ENCODE measurements around the gene HMGN1.
A peak's percentile ranks its signal among the peaks of the same experiment; 100 is the strongest.

Gene HMGN1

GRCh38 chr21:39374046-39374445 lies 25.2 kb upstream of the HMGN1 start:
- TF ChIP-seq, protein P1, sequence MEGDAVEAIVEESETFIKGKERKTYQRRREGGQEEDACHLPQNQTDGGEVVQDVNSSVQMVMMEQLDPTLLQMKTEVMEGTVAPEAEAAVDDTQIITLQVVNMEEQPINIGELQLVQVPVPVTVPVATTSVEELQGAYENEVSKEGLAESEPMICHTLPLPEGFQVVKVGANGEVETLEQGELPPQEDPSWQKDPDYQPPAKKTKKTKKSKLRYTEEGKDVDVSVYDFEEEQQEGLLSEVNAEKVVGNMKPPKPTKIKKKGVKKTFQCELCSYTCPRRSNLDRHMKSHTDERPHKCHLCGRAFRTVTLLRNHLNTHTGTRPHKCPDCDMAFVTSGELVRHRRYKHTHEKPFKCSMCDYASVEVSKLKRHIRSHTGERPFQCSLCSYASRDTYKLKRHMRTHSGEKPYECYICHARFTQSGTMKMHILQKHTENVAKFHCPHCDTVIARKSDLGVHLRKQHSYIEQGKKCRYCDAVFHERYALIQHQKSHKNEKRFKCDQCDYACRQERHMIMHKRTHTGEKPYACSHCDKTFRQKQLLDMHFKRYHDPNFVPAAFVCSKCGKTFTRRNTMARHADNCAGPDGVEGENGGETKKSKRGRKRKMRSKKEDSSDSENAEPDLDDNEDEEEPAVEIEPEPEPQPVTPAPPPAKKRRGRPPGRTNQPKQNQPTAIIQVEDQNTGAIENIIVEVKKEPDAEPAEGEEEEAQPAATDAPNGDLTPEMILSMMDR (IDR thresholded peaks at IDR 0.05; ENCODE audit: low read depth, low read length), result no peak
- TF ChIP-seq MYC (IDR thresholded peaks at IDR 0.05; ENCODE audit: low read depth, low read length), result 0 out of 2 replicates have a peak, but pooled peaks have one; percentile 5
- H3K4me3 ChIP-seq (ENCODE audit: low read depth, low read length), result no peak overlapping the region
- no peak for DNase-seq (ENCODE audit: low read depth)

- DNase-seq (ENCODE audit: low read depth), result peak; percentile 72
These were observed 24.7 kb upstream of the HMGN1 start for GRCh38 chr21:39373634-39374033.

GRCh38 chr21:39369896-39370288 lies 21.0 kb upstream of the HMGN1 start:
- peak overlapping the region; percentile 17 for H3K4me3 ChIP-seq (ENCODE audit: low read depth, low read length)
- peak; percentile 48 for DNase-seq (ENCODE audit: low read depth)

More at GRCh38 chr21:39373634-39374033, 24.7 kb upstream of the HMGN1 start:
- no peak overlapping the region for H3K4me3 ChIP-seq (ENCODE audit: low read depth, low read length)
- TF ChIP-seq MYC (IDR thresholded peaks at IDR 0.05; ENCODE audit: low read depth, low read length), result peak; percentile 60; the same call in 1 of the 2 replicates
- TF ChIP-seq, protein P1 (IDR thresholded peaks at IDR 0.05; ENCODE audit: low read depth, low read length), result no peak
- TF ChIP-seq, protein P2, sequence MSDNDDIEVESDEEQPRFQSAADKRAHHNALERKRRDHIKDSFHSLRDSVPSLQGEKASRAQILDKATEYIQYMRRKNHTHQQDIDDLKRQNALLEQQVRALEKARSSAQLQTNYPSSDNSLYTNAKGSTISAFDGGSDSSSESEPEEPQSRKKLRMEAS (IDR thresholded peaks at IDR 0.05; ENCODE audit: low read depth, low read length), result peak; percentile 72

- TF ChIP-seq MYC (IDR thresholded peaks at IDR 0.05; ENCODE audit: low read depth, low read length) (no peak), POLR2A (IDR thresholded peaks at IDR 0.05; ENCODE audit: extremely low read depth, insufficient read length) (no peak)
- TF ChIP-seq, protein P1 (IDR thresholded peaks at IDR 0.05; ENCODE audit: low read depth, low read length), result no peak
- TF ChIP-seq, protein P2 (IDR thresholded peaks at IDR 0.05; ENCODE audit: low read depth, low read length), result no peak
- no peak for DNase-seq (ENCODE audit: low read depth)
- no peak overlapping the region for H3K4me3 ChIP-seq (ENCODE audit: low read depth, low read length)
These were observed 18.9 kb upstream of the HMGN1 start for GRCh38 chr21:39367783-39368182.

DNA sequence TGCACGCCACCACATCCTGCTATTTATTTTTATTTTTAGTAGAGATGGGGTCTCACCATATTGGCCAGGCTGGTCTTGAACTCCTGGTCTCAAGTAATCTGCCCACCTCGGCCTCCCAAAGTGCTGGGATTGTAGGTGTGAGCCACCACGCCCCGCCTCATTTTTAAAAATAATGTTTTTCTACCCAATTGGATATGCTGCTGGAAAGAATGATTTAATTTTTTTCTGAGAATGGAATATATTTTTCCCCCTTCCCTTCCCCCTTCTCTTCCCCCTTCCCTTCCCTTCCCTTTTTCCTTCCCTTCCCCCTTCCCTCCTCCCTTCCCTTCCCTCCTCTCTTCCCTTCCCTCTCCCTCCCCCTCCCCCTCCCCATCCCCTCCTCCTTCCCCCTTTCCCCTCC lies 17.7 kb upstream of the HMGN1 start:
- no peak overlapping the region for H3K4me3 ChIP-seq (ENCODE audit: low read depth, low read length)
- TF ChIP-seq MYC (IDR thresholded peaks at IDR 0.05; ENCODE audit: low read depth, low read length) (no peak), POLR2A (IDR thresholded peaks at IDR 0.05; ENCODE audit: extremely low read depth, insufficient read length) (no peak)
- TF ChIP-seq, protein P2 (IDR thresholded peaks at IDR 0.05; ENCODE audit: low read depth, low read length), result no peak
- TF ChIP-seq, protein P1 (IDR thresholded peaks at IDR 0.05; ENCODE audit: low read depth, low read length), result no peak
- DNase-seq (ENCODE audit: low read depth), result no peak

GRCh38 chr21:39364949-39365348 lies 16.1 kb upstream of the HMGN1 start:
- TF ChIP-seq, protein P2 (IDR thresholded peaks at IDR 0.05; ENCODE audit: low read depth, low read length), result no peak
- TF ChIP-seq POLR2A (IDR thresholded peaks at IDR 0.05; ENCODE audit: extremely low read depth, insufficient read length) (no peak), MYC (IDR thresholded peaks at IDR 0.05; ENCODE audit: low read depth, low read length) (no peak)
- TF ChIP-seq, protein P1 (IDR thresholded peaks at IDR 0.05; ENCODE audit: low read depth, low read length), result no peak
- DNase-seq (ENCODE audit: low read depth), result no peak
- no peak overlapping the region for H3K4me3 ChIP-seq (ENCODE audit: low read depth, low read length)
